ENCODE data around the gene VPS72.

Gene VPS72

GRCh38 chr1:151175041-151175741 lies 14.8 kb downstream of the VPS72 start:
- no peaks in the 10 kb centered on the region for H3K9me3 ChIP-seq (ENCODE audit: severe bottlenecking)
- peak overlapping the region; percentile 7; the same call in 1 of the 2 replicates for H3K27ac ChIP-seq
- no peak for DNase-seq
- no peaks in the 10 kb centered on the region for H3K27me3 ChIP-seq (ENCODE audit: insufficient read depth, low read depth, severe bottlenecking)
- no peak overlapping the region for H3K4me3 ChIP-seq (ENCODE audit: low read depth, low read length)
- peaks cover 82% of the 10 kb centered on the region for H3K36me3 ChIP-seq
- no peak for TF ChIP-seq CTCF (IDR thresholded peaks at IDR 0.05; ENCODE audit: low read depth, low read length)

GRCh38 chr1:151171190-151171589 lies 18.8 kb downstream of the VPS72 start:
- Histone ChIP-seq H3K27ac (no peak overlapping the region; the same call in 1 of the 2 replicates), H3K36me3 (peaks cover 70% of the 10 kb centered on the region), H3K4me3 (ENCODE audit: low read depth, low read length) (no peak overlapping the region), H3K9me3 (ENCODE audit: severe bottlenecking) (no peaks in the 10 kb centered on the region), H3K27me3 (ENCODE audit: insufficient read depth, low read depth, severe bottlenecking) (no peaks in the 10 kb centered on the region)
- no peak for DNase-seq
- TF ChIP-seq CTCF (IDR thresholded peaks at IDR 0.05; ENCODE audit: low read depth, low read length), result no peak

GRCh38 chr1:151167116-151167515 lies 22.9 kb downstream of the VPS72 start:
- H3K27me3 ChIP-seq (ENCODE audit: insufficient read depth, low read depth, severe bottlenecking), result no peaks in the 10 kb centered on the region
- H3K4me3 ChIP-seq (ENCODE audit: low read depth, low read length), result peak overlapping the region; percentile 84
- peaks cover 40% of the 10 kb centered on the region for H3K36me3 ChIP-seq
- H3K27ac ChIP-seq, result no peak overlapping the region
- DNase-seq, result no peak
- no peak for TF ChIP-seq CTCF (IDR thresholded peaks at IDR 0.05; ENCODE audit: low read depth, low read length)
- H3K9me3 ChIP-seq (ENCODE audit: severe bottlenecking), result no peaks in the 10 kb centered on the region

- Histone ChIP-seq H3K4me3 (ENCODE audit: low read depth, low read length) (peak overlapping the region; percentile 84), H3K27ac (peak overlapping the region; percentile 86), H3K9me3 (ENCODE audit: severe bottlenecking) (no peaks in the 10 kb centered on the region), H3K36me3 (peaks cover 46% of the 10 kb centered on the region), H3K27me3 (ENCODE audit: insufficient read depth, low read depth, severe bottlenecking) (no peaks in the 10 kb centered on the region)
- no peak for DNase-seq
- TF ChIP-seq CTCF (IDR thresholded peaks at IDR 0.05; ENCODE audit: low read depth, low read length), result no peak
Observed at GRCh38 chr1:151166505-151166956, 23.5 kb downstream of the VPS72 start.

GRCh38 chr1:151165738-151166504 lies 24.1 kb downstream of the VPS72 start, which contains the start of the genes LYSMD1 and SCNM1:
TSS of gene LYSMD1 (minus strand) at chr1:151165902. CDS start at chr1:151165258, 644 bp downstream.
TSS of gene SCNM1 (plus strand) at chr1:151166144. CDS start at chr1:151166153, 9 bp downstream.
- Histone ChIP-seq H3K27me3 (ENCODE audit: insufficient read depth, low read depth, severe bottlenecking) (no peaks in the 10 kb centered on the region), H3K9me3 (ENCODE audit: severe bottlenecking) (no peaks in the 10 kb centered on the region), H3K36me3 (peaks cover 48% of the 10 kb centered on the region), H3K27ac (peak within 1 kb of the TSS; percentile 86), H3K4me3 (ENCODE audit: low read depth, low read length) (peak within 1 kb of the TSS; percentile 84)
- TF ChIP-seq CTCF (IDR thresholded peaks at IDR 0.05; ENCODE audit: low read depth, low read length), result 0 out of 2 replicates have a peak, but pooled peaks have one; percentile 3
- peak; percentile 100 for DNase-seq
